Iris pigment epithelial cell (primary cell): Measurements from ENCODE around the gene ATP6V1D.
A peak's percentile ranks its signal among the peaks of the same experiment; 100 is the strongest.
"Not testable (repeated sequence)": the region's sequence is repeated elsewhere in the genome, so short reads cannot be mapped to it uniquely, and the experiment has no call there.

Experiments used
- DNase-seq: peaks from one replicate; pipeline ENCODE4 v3.0.0-alpha.2; 2011; ENCODE audit warnings: low read depth

ATP6V1D gene

GRCh38 chr14:67359775-67360469 lies at the start of gene ATP6V1D, which contains the start of gene EIF2S1:
ATP6V1D (minus strand) TSS chr14:67359804; CDS start chr14:67359698, 106 bp downstream.
EIF2S1 (plus strand) TSS chr14:67360328; CDS start chr14:67364768, 4,440 bp downstream.
- peak; percentile 99 for DNase-seq

- not testable (repeated sequence) for DNase-seq
Observed at GRCh38 chr14:67408122-67408801, 48.7 kb upstream of the ATP6V1D start.

GRCh38 chr14:67405771-67406170 lies 46.2 kb upstream of the ATP6V1D start:
- no peak for DNase-seq

- DNase-seq: no peak
Observed at GRCh38 chr14:67400434-67400833, 40.8 kb upstream of the ATP6V1D start.

GRCh38 chr14:67397536-67397935 lies 37.9 kb upstream of the ATP6V1D start:
- no peak for DNase-seq

- DNase-seq: peak; percentile 47
Observed at GRCh38 chr14:67396381-67396970, 36.9 kb upstream of the ATP6V1D start.

- DNase-seq: no peak
Observed at GRCh38 chr14:67395876-67396189, 36.2 kb upstream of the ATP6V1D start.

- DNase-seq: no peak
Observed at GRCh38 chr14:67395086-67395875, 35.7 kb upstream of the ATP6V1D start.

GRCh38 chr14:67393689-67394088 lies 34.1 kb upstream of the ATP6V1D start:
- no peak for DNase-seq

- DNase-seq: no peak
Observed at GRCh38 chr14:67392800-67393199, 33.2 kb upstream of the ATP6V1D start.

GRCh38 chr14:67392123-67392522 lies 32.5 kb upstream of the ATP6V1D start:
- DNase-seq: no peak

GRCh38 chr14:67391268-67391667 lies 31.7 kb upstream of the ATP6V1D start:
- DNase-seq: no peak

- DNase-seq: no peak
Observed at GRCh38 chr14:67389811-67390534, 30.4 kb upstream of the ATP6V1D start.

- no peak for DNase-seq
Observed at GRCh38 chr14:67389275-67389674, 29.7 kb upstream of the ATP6V1D start.

- peak; percentile 28 for DNase-seq
Observed at GRCh38 chr14:67387195-67387594, 27.6 kb upstream of the ATP6V1D start.

GRCh38 chr14:67385618-67386017 lies 26.0 kb upstream of the ATP6V1D start:
- no peak for DNase-seq

GRCh38 chr14:67385120-67385519 lies 25.5 kb upstream of the ATP6V1D start:
- DNase-seq: no peak

GRCh38 chr14:67377916-67378315 lies 18.3 kb upstream of the ATP6V1D start:
- no peak for DNase-seq

- peak; percentile 43 for DNase-seq
Observed at GRCh38 chr14:67373347-67373746, 13.7 kb upstream of the ATP6V1D start.

GRCh38 chr14:67372833-67373232 lies 13.2 kb upstream of the ATP6V1D start:
- no peak for DNase-seq

GRCh38 chr14:67371247-67372148 lies 11.9 kb upstream of the ATP6V1D start:
- peak; percentile 29 for DNase-seq
